ENCODE measurements around the gene ARHGAP24.

ARHGAP24 gene

DNA sequence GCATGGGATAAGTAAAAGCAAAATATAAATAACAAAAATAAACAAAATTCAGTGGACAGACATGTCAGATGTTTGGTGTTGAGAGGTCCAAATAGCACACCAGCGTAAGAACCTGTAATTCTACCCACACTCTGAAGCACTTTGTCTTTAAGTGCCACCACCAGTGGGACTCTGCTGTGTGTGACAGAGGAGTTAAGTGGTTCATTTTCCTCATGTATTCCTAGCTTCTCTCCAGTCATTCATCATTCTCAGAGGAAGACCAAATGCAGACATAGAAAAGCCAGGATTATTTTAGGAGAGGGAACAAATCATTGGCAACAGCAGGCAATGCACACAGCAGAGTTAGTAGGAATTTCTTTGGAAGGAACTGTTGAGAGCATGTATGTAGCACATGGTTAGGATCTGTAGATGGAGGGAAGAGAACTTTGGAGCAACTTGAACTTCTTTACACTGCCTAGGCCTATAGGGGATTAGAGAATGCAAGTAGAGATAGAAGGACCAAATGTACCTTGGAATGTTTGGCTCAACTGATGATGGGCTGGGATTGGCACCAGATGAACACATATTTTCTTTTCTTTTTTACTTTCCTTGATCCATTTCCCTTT lies 43.0 kb upstream of the ARHGAP24 start:
- no peak overlapping the region for H3K27ac ChIP-seq
- no peak for TF ChIP-seq ZFX (IDR thresholded peaks at IDR 0.05)
- TF ChIP-seq, protein P1, sequence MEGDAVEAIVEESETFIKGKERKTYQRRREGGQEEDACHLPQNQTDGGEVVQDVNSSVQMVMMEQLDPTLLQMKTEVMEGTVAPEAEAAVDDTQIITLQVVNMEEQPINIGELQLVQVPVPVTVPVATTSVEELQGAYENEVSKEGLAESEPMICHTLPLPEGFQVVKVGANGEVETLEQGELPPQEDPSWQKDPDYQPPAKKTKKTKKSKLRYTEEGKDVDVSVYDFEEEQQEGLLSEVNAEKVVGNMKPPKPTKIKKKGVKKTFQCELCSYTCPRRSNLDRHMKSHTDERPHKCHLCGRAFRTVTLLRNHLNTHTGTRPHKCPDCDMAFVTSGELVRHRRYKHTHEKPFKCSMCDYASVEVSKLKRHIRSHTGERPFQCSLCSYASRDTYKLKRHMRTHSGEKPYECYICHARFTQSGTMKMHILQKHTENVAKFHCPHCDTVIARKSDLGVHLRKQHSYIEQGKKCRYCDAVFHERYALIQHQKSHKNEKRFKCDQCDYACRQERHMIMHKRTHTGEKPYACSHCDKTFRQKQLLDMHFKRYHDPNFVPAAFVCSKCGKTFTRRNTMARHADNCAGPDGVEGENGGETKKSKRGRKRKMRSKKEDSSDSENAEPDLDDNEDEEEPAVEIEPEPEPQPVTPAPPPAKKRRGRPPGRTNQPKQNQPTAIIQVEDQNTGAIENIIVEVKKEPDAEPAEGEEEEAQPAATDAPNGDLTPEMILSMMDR (conservative IDR thresholded peaks at IDR 0.05), result no peak

DNA sequence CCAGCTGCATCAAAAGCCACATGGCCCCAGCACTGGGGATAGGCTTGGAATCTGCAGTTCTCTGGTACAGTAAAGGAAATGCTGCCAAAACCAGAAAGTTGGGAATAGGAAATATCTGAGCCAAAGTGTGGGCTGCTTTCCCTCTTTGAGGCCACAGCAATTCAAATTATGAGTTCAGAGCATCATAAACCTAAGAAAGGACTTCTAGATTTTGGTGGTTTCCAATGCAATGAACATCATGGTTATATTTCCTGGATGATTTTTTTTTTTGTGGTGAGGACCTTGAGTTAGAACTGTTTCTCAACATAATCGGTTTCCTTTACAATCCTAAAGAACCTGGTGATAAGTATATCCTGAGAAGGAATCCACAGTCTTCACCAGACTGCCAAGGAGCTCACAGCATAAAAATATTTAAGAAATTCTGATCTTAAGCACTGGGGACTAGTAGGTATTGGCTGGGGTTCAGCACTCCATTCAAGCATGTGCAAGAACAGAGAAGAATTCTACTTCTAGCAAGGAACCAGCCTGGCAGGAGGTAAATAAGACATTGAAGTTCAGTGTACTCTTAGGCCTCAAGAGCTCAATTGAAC lies 29.8 kb upstream of the ARHGAP24 start:
- H3K27ac ChIP-seq, result no peak overlapping the region
- TF ChIP-seq, protein P1 (conservative IDR thresholded peaks at IDR 0.05), result no peak
- TF ChIP-seq ZFX (IDR thresholded peaks at IDR 0.05), result no peak

DNA sequence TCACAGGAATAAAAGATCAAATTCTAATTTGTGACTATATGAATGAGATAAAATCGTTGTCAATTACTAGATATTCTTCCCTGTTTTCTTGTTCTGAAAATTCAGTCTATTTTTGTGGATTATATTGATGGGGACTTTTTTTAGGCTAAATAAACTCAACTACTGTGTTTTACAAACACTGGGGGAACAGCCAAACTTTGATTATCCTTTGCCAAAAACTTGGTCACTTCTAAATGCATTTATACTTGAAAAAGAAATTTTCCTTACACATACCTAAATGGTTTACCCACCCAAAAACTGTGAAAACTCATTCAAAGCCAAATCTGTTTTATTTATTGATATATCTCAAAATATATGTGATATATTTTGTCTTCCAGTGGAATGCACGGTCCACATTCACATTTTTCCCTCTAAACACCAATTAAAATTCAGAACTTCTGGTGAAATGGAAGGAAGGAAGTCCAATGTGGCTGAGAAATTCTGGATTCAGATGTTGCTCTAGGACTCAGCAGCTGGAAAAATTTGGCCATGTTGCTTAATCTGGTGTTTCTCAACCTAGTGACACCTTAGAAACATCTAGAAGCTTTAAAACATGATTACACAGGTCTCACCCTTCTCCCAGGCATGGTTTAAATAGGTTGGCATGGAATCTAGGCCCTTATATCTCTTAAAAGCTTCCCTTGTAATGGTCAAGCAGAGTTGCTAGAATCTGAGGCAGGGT lies 28.6 kb upstream of the ARHGAP24 start:
- TF ChIP-seq ZFX (IDR thresholded peaks at IDR 0.05), result no peak
- TF ChIP-seq, protein P1 (conservative IDR thresholded peaks at IDR 0.05), result no peak
- no peak overlapping the region for H3K27ac ChIP-seq

DNA sequence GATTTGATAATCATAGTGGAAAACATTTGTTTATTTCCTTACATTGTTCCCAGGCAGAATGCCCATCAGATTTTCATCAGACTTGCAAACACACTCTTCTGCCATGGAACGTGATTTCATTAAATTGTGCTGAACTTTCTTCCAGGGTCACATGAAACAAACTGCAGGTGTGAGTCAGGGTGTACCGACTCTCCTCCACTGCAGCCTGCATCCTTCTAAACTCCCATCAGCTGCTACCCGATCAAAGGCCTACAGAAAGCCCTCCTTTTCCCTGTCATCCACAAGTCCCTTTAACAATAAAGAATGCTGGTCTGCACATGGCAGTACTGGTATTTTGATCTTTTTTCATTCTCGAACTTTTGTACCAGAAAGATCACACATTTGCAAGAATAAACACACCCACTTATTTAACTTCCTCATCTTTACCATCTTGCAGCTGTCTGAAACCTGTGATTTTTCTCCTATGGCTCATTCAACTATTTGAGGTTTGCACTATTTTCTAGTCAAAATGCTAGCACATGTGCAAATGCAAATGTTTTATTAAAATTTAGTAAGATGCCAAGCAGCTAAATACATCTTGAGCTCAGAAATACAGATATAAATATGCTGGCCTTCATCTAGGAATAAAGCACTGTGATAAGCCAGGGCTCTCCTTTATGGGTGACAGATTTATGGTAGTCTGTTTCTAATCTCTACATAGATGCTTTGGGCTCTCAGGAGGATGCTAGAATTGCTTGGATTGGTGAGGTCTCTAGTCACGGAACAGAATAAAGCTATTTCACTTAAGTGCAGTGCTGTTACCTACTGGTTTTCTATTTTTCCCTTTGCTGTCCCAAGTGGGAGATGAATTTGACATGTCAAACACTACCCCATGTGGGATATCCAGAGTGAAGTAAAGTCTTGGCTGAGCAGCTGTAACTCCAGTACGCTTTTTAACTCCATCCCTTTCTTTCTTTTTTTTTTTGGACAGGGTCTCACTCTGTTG lies 25.8 kb upstream of the ARHGAP24 start:
- no peak overlapping the region for H3K27ac ChIP-seq
- no peak for TF ChIP-seq ZFX (IDR thresholded peaks at IDR 0.05)
- TF ChIP-seq, protein P1 (conservative IDR thresholded peaks at IDR 0.05), result no peak

DNA sequence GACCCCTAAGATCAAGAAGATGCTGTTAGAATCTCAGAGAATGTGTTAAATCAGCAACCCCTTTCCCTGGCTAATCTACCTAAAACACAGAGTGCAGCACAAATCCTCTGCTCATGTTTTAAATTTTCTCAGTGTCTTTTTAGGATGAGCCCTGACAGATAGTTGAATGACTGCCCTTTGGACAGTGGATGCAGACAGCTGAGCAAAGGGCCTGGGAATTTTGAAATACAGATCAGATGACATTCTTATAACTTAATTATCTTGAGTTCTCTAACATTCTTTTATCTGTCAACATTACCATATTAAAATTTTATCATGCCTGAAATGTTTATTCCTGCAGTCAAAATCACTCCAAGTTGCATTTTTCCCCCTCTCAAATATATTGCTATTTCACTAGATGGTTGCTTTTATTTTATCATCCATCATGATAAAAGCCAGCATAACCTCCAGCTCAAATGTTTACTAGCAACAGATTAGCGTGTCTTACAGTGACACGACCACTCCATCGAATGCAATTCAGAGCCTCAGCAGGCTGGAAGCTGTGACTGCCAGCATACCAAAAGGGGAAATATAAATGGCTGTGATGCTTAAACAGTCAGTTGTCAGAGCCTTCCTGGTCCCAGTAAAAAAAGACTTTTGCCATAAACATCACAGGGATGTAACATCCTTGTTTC lies 22.8 kb upstream of the ARHGAP24 start:
- H3K27ac ChIP-seq, result no peak overlapping the region
- TF ChIP-seq ZFX (IDR thresholded peaks at IDR 0.05), result no peak
- TF ChIP-seq, protein P1 (conservative IDR thresholded peaks at IDR 0.05), result no peak

DNA sequence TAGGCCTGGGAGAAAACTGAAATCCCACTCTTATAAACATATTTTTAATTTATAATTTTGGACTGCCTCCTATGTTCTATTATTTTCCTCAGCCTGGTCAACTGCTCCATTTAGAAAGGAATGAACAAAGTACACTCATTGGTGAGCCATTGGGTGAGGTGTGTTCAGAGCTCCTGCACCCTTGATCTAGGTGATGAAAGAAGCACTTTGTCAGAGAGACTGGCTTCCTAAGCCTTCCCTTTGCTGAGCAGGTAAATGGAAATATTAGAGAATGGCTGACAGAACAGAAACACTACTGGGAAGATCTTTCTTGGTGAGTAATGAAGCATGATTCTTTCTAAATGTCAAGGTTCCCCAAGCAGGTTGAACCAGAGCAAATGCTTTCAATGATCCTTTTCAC lies 19.0 kb upstream of the ARHGAP24 start:
- no peak for TF ChIP-seq ZFX (IDR thresholded peaks at IDR 0.05)
- TF ChIP-seq, protein P1 (conservative IDR thresholded peaks at IDR 0.05), result no peak
- H3K27ac ChIP-seq, result no peak overlapping the region
